LNCAP (cell line): Measurements from ENCODE around the gene CEP112.

Experiments used
- TF ChIP-seq, protein P1 (sequence below): fragments of 450-650 bp; IDR thresholded peaks from 2 replicates; pipeline ENCODE4 v1.5.1; 2017; ENCODE audit warnings: mild to moderate bottlenecking

Gene CEP112

DNA sequence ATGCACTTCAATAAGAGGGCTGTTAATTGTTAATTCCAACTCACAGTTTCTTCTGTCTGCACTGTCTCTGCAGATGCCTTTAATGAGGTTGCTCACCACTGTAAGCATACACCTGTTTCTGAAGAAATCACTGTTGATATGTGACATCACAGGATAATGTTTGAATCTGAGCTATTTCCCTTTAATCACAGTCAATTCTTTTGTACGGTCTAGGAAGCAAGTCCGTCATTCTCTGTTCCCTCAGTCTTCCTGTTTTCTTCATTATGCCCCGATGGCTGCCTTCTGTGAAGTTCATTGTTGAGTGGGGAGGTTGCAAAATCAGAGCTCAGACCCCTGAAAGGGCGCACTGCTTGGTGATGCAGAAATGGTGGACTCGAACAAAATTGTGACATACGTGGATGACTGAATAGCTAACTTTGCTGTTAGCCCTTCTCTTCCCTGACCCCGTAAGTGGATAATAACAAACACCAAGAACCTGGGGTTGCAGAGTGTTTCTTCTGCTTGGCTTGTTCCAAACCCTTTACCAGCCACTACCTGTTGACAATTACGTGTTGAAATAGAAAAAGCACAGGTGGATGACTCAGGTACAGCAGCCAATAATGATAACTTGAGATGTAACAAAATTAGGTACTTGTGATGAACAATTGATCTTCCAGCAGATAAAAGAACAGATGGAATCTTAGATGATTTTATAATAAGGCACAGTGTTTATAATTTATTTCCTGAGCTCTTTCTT lies 558.6 kb downstream of the CEP112 start:
- TF ChIP-seq, protein P1, sequence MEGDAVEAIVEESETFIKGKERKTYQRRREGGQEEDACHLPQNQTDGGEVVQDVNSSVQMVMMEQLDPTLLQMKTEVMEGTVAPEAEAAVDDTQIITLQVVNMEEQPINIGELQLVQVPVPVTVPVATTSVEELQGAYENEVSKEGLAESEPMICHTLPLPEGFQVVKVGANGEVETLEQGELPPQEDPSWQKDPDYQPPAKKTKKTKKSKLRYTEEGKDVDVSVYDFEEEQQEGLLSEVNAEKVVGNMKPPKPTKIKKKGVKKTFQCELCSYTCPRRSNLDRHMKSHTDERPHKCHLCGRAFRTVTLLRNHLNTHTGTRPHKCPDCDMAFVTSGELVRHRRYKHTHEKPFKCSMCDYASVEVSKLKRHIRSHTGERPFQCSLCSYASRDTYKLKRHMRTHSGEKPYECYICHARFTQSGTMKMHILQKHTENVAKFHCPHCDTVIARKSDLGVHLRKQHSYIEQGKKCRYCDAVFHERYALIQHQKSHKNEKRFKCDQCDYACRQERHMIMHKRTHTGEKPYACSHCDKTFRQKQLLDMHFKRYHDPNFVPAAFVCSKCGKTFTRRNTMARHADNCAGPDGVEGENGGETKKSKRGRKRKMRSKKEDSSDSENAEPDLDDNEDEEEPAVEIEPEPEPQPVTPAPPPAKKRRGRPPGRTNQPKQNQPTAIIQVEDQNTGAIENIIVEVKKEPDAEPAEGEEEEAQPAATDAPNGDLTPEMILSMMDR, result no peak

DNA sequence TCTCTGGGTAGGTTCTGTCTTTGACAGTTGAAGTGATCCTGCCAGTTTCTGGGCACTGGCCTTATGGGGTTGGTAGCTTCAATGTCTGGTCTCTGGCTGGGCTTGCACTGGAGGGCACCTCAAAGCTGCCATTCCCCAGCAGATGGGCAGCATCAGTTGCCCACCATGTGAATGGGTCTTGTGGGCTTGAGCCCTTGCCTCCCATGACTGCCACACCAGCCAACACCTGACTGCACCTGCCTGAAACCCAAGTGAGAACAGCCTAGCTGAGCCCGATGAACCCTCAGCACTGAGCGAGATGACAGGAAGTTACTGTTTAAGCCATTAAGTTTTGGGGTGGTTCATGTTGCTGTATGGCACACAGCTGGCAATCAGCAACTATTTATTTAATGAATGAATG lies 561.4 kb downstream of the CEP112 start:
- TF ChIP-seq, protein P1, result no peak

DNA sequence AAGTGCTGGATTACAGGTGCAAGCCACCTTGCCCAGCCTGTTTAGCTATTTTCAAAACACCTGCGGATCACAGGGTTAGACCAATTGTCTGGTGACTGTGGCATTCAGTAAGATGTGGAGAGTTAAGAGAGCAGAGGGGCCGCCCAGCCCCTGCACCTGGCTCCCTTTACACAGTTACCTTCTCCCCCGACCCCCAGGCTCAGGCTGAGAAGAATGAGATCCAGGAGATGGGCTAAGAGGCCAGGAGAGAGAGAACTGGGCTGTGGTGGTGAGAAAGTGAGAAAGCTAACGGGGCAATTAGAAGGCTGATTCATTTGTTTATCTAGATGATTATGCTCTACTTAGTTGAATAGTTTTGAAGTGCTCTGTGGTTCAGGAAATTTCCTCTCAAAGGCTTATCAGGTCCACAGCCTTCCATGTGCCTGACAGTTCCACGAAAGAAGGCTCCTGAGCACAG lies 562.7 kb downstream of the CEP112 start:
- TF ChIP-seq, protein P1, result no peak

DNA sequence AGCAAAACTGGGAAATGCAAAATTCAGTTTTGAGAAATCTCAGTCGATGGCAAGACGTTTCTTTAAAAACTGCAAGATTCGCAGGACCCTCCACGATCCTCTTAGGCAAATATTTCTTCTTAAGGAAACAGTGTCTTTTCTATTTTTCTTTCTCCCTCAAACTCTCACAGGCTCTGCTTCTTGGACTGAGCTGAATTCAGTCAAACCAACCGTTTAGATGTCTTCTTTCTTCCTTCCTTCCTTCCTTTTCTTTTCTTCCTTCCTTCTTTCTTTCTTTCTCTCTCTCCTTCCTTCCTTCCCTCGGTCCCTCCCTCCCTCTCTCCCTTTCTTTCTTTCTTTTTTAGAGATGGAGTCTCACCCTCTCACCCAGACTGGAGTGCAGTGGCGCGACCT lies 563.3 kb downstream of the CEP112 start:
- TF ChIP-seq, protein P1, result no peak

DNA sequence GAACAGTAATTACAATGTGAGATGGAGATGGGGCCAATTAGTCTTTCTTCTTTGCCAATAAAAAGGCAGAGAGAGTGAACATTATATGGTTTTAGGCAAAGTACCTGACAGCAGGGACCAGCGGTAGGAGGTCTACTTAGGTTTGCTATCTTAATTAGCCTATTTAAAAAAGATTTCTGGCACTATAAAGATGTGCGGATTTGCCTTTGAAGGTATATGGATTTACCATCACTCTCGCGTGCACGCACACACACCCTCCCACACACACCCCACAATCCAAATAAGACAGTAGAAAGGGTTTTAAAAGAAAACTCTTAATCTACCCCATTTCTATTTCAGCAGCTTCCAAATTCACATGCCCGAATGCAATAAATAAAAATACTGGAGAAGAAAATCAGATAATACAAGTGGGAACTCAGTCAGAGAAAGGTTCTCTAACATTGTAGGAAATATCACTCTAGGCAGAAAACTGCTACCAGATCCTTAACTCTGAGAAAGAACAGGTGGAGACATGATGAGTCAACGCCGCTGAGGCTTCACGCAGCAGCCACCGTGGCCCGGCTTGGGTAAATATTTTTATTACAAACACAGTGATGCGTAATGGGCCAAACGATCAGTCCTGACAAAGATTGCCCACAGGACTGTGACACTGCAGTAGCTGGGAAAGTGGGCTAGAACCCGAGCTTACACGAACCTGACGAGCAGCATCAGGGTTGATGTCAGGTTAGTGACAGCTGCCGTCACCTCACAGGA lies 563.9 kb downstream of the CEP112 start:
- TF ChIP-seq, protein P1, result no peak

DNA sequence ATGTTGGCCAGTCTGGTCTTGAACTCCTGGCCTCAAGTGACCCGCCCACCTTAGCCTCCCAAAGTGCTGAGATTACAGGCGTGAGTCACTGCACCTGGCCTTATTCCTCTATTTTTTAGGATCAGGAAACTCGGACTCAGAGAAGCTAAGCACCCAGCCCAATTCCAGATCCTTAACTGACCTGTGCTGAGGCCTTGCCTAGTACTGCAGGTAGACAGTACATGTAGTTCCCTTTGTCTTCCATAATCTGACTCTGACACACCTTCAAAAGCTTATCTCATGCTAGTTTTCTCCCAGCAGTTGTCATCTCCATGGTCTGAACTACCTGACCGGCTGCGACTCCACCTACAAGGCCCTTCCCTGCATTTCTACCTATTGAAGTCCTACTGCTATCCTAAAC lies 564.8 kb downstream of the CEP112 start:
- TF ChIP-seq, protein P1, result no peak

DNA sequence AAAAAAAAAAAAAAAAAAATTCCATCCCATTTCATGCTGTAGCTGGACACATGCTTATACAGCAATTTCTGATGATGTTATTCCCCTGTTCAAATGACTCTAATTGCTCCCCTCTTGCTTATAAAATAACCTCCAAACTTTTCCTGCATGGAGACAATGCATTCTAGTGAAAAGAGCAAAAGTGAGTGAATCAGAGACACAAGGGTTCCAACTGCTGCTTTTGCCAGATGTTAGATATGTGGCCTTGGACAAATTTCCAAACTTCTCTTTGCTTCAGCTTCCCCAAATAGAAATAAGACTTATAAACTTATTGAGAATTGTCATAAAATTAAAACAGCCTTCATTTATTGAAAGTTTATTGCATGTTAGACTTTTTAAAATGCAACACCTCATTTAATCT lies 565.5 kb downstream of the CEP112 start:
- TF ChIP-seq, protein P1, result no peak
